ENCODE results near the gene STAC3.

DNA sequence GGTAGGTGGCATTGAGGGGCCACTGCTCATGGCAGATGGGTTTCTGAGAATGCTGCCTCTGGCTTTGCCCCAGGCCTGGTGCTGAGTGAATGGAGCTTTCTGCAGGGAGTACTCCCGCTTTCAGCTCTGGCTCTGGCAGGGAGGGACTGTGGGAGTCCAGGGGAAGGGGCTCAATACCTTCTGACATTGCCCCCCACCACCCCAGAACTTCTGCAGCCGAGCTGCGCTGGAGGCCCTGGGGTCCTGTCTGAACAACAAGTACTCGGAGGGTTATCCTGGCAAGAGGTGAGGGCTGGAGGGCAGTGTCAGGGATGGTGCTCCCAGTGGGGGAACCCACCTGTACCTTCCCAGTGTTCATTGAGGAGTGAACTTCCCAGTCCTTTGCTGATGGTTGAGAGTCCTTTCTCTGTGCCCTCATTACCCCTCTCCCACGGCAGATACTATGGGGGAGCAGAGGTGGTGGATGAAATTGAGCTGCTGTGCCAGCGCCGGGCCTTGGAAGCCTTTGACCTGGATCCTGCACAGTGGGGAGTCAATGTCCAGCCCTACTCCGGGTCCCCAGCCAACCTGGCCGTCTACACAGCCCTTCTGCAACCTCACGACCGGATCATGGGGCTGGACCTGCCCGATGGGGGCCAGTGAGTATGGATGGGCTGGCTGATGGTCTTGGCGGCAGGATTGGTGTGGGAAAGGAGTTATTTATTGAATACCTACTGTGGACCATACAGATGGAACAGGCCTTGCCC, 19.5 kb downstream of the STAC3 start:
- TF ChIP-seq, protein P1, sequence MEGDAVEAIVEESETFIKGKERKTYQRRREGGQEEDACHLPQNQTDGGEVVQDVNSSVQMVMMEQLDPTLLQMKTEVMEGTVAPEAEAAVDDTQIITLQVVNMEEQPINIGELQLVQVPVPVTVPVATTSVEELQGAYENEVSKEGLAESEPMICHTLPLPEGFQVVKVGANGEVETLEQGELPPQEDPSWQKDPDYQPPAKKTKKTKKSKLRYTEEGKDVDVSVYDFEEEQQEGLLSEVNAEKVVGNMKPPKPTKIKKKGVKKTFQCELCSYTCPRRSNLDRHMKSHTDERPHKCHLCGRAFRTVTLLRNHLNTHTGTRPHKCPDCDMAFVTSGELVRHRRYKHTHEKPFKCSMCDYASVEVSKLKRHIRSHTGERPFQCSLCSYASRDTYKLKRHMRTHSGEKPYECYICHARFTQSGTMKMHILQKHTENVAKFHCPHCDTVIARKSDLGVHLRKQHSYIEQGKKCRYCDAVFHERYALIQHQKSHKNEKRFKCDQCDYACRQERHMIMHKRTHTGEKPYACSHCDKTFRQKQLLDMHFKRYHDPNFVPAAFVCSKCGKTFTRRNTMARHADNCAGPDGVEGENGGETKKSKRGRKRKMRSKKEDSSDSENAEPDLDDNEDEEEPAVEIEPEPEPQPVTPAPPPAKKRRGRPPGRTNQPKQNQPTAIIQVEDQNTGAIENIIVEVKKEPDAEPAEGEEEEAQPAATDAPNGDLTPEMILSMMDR (IDR thresholded peaks at IDR 0.05; ENCODE audit: insufficient read depth, low read depth, low read length): no peak
- no peak for TF ChIP-seq EZH2 (IDR thresholded peaks at IDR 0.05; ENCODE audit: insufficient read depth, low read length)

Measured in astrocyte (in vitro differentiated cells and primary cell).